Measurements from ENCODE around the gene FOXD2. TPM values are rescaled to one million over a fixed set of nuclear protein-coding genes. Genes with fewer than 3 reads are reported as not detected.

FOXD2 gene
- polyA plus RNA-seq, 1 experiment, result not detected

DNA sequence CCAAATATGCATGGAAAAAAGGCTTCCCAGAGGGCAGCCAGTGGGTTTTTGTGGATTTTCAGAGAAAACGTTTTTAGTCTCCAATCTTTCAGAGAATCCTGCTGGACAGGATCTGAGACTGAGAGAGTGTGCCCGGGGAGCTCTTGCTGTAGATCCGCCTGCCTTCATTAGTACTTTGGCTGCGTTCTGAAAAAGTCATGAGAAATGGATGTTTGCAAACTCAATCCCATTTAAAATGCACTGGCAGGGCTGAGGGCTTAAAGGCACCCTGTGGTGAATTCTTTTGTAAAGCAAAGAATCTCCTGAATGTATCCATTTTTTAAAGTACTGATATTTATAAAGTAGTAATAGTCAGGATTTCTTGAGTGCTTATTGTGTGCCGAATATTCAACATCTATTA lies 22.2 kb downstream of the FOXD2 start:
- CTCF ChIA-PET, result interaction anchor here (0.8 kb wide), 1 partner anchor 266 kb away, joined by 3 read pairs; no protein-coding TSS in a partner anchor
- POLR2A ChIA-PET, result no interaction called here
- Histone ChIP-seq H3K4me3 (ENCODE audit: low read depth, low read length) (no peak overlapping the region), H3K27ac (ENCODE audit: low read depth, low read length) (no peak overlapping the region), H3K9me3 (ENCODE audit: control insufficient read depth, insufficient read depth, low read length) (no peaks in the 10 kb centered on the region), H3K27me3 (ENCODE audit: control insufficient read depth, insufficient read depth, low read length) (peaks cover 5% of the 10 kb centered on the region)
- DNase-seq (ENCODE audit: low read depth, low spot score), result no peak
- TF ChIP-seq, protein P1, sequence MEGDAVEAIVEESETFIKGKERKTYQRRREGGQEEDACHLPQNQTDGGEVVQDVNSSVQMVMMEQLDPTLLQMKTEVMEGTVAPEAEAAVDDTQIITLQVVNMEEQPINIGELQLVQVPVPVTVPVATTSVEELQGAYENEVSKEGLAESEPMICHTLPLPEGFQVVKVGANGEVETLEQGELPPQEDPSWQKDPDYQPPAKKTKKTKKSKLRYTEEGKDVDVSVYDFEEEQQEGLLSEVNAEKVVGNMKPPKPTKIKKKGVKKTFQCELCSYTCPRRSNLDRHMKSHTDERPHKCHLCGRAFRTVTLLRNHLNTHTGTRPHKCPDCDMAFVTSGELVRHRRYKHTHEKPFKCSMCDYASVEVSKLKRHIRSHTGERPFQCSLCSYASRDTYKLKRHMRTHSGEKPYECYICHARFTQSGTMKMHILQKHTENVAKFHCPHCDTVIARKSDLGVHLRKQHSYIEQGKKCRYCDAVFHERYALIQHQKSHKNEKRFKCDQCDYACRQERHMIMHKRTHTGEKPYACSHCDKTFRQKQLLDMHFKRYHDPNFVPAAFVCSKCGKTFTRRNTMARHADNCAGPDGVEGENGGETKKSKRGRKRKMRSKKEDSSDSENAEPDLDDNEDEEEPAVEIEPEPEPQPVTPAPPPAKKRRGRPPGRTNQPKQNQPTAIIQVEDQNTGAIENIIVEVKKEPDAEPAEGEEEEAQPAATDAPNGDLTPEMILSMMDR (IDR thresholded peaks at IDR 0.05; ENCODE audit: low read depth, low read length), result no peak

DNA sequence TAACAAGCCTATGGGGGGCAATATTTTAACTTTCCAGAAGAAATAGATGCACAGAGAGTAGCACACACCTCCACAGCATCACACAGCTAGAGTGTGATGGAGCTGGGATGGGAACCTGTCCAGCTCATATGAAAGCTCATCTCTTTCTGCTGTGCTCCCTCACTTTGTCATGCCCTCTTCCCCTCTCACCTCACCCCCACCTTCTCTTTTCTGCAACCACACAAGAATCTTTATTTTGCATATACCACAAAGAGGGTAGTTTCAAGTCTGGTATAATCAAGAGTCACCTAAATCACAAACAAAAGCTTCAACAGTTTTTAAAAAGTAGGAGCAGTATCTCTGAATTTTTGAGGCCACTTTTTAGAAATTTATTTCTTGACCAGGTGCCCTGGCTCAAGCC lies 22.6 kb downstream of the FOXD2 start:
- Histone ChIP-seq H3K4me3 (ENCODE audit: low read depth, low read length) (no peak overlapping the region), H3K27ac (ENCODE audit: low read depth, low read length) (no peak overlapping the region), H3K27me3 (ENCODE audit: control insufficient read depth, insufficient read depth, low read length) (peaks cover 5% of the 10 kb centered on the region), H3K9me3 (ENCODE audit: control insufficient read depth, insufficient read depth, low read length) (no peaks in the 10 kb centered on the region)
- TF ChIP-seq, protein P1 (IDR thresholded peaks at IDR 0.05; ENCODE audit: low read depth, low read length), result no peak
- no peak for DNase-seq (ENCODE audit: low read depth, low spot score)
- POLR2A ChIA-PET, result no interaction called here
- CTCF ChIA-PET, result interaction anchor here (0.8 kb wide), 1 partner anchor 266 kb away, joined by 3 read pairs; no protein-coding TSS in a partner anchor

DNA sequence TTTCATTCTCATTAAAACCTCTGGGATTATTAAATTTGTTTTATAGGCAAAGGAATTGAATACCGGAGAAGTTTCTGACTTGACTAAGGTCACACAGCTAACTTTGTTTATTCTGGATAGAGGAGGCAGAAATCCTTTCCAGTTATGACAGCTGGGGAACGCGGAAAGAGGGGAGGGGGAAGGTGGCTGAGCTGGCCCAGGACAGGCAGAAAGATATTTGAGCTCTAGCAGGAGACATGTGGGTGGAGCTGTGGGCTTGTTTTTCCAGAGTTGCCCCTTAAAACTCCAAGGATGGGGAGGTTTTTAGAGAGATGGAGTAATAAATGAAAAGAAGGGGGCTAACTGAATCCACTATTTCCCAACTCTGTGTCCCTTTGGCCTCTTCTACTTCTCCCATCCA lies 27.8 kb downstream of the FOXD2 start:
- no peak overlapping the region for H3K27ac ChIP-seq (ENCODE audit: low read depth, low read length)
- no peak overlapping the region for H3K4me3 ChIP-seq (ENCODE audit: low read depth, low read length)
- CTCF ChIA-PET, result interaction anchor here (1.6 kb wide), 1 partner anchor 27 kb away, joined by 3 read pairs; no protein-coding TSS in a partner anchor
- DNase-seq (ENCODE audit: low read depth, low spot score), result no peak
- POLR2A ChIA-PET, result no interaction called here
- peaks cover 2% of the 10 kb centered on the region for H3K27me3 ChIP-seq (ENCODE audit: control insufficient read depth, insufficient read depth, low read length)
- no peaks in the 10 kb centered on the region for H3K9me3 ChIP-seq (ENCODE audit: control insufficient read depth, insufficient read depth, low read length)
- TF ChIP-seq, protein P1 (IDR thresholded peaks at IDR 0.05; ENCODE audit: low read depth, low read length), result no peak

DNA sequence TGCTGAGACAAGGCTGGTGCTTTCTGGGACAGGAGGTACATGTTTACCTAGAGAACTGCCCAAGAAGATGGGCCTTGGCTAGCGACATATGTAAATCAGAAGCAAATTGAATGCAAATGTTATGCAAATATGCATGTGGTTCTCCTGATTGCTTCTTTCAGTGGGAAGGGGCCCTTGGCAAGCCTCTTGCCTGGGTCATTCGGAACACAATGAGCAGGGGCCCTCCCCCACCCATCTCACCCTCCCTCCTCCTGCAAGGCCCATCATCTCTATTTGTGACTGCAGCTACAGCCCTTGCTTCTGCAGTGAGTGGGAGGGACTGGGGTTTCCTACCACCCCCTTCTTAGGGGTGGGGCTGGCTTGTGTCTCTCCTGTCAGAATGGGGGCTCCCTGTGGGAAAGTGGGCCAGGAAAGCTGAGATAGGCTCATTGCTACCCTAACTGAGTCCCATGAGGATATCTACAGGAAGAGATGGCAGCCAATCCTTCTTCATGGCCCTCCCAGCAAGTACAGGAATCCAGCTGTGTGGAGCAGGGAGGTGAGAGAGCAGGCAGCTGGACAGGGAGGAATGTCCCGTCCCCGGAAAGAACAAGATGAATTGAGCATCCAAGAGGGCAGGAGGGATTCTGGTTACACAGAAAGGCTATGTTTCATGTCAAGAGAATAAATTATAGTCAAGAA lies 31.0 kb downstream of the FOXD2 start:
- Histone ChIP-seq H3K4me3 (ENCODE audit: low read depth, low read length) (no peak overlapping the region), H3K27me3 (ENCODE audit: control insufficient read depth, insufficient read depth, low read length) (peaks cover 2% of the 10 kb centered on the region), H3K27ac (ENCODE audit: low read depth, low read length) (no peak overlapping the region), H3K9me3 (ENCODE audit: control insufficient read depth, insufficient read depth, low read length) (no peaks in the 10 kb centered on the region)
- ChIA-PET CTCF (no interaction called here), POLR2A (no interaction called here)
- no peak for DNase-seq (ENCODE audit: low read depth, low spot score)
- TF ChIP-seq, protein P1 (IDR thresholded peaks at IDR 0.05; ENCODE audit: low read depth, low read length), result no peak

DNA sequence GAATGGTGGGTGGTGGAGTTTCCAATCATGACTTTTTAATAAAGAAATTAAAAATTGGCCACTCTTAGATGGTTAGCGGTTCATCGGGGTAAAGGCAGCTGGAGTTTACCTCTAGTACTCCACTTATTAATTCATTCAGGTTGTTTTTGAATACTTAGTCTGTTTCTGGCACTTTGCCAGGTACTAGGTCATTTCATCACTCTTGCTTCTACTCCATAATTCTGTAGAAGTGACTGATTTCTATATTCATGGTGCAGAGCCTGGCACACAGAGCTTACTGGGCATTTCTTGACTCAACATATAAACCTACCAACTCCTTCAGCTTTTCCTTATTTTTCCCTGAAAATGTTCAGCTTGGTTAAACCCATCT lies 31.5 kb downstream of the FOXD2 start:
- no peak overlapping the region for H3K4me3 ChIP-seq (ENCODE audit: low read depth, low read length)
- DNase-seq (ENCODE audit: low read depth, low spot score), result no peak
- no peak overlapping the region for H3K27ac ChIP-seq (ENCODE audit: low read depth, low read length)
- TF ChIP-seq, protein P1 (IDR thresholded peaks at IDR 0.05; ENCODE audit: low read depth, low read length), result no peak
- CTCF ChIA-PET, result interaction anchor here (1.4 kb wide), 1 partner anchor 33 kb away, joined by 3 read pairs; no protein-coding TSS in a partner anchor
- no peaks in the 10 kb centered on the region for H3K9me3 ChIP-seq (ENCODE audit: control insufficient read depth, insufficient read depth, low read length)
- H3K27me3 ChIP-seq (ENCODE audit: control insufficient read depth, insufficient read depth, low read length), result peaks cover 2% of the 10 kb centered on the region
- POLR2A ChIA-PET, result no interaction called here
